Left lung (tissue), 10 donors: Measurements from ENCODE around the gene DAAM2. TPM values are rescaled to one million over a fixed set of nuclear protein-coding genes. Genes with fewer than 3 reads are reported as not detected.

ENCODE experiments used
- ATAC-seq: fragments of 200-7000 bp; cut with Tn5 transposase; one replicate; pipeline ENCODE4 v1.9.1; 2020; ENCODE audit warnings: moderate library complexity
- DNase-seq, 4 donors: peaks; one replicate each; pipeline ENCODE4 v3.0.0-alpha.2; 2013 to 2020
- H3K27ac ChIP-seq, 2 donors: fragments of 200-600 bp; sonication (generic) in 1 of 2; one replicate each; pipeline versions ENCODE4 v1.5.0 to v1.8.0; 2020 to 2021
- H3K27me3 ChIP-seq, 2 donors: fragments of 200-600 bp; sonication (generic) in 1 of 2; one replicate each; pipeline versions ENCODE4 v1.5.0 to v1.8.0; 2020 to 2021
- H3K36me3 ChIP-seq, 2 donors: fragments of 200-600 bp; sonication (generic) in 1 of 2; one replicate each; pipeline versions ENCODE4 v1.5.0 to v1.8.0; 2020 to 2021
- H3K4me1 ChIP-seq, 2 donors: fragments of 200-600 bp; one replicate each; pipeline ENCODE4 v1.8.0; 2021
- H3K4me3 ChIP-seq, 2 donors: fragments of 200-600 bp; sonication (generic) in 1 of 2; one replicate each; pipeline versions ENCODE4 v1.5.0 to v1.8.0; 2020 to 2021; ENCODE audit warnings: mild to moderate bottlenecking in 1 of 2
- H3K9me3 ChIP-seq, 2 donors: fragments of 200-600 bp; sonication (generic) in 1 of 2; one replicate each; pipeline versions ENCODE4 v1.5.0 to v1.8.0; 2020 to 2021
- intact Hi-C, 2 donors: fragments of 100-400 bp; cut with DNase I; formaldehyde crosslinking; loops; one replicate each; pipeline versions ENCODE4 v1.11.2 to v1.14.2; 2022
- polyA plus RNA-seq, 6 donors: library from polyadenylated mRNA; unstranded; fragments of 120-200 nt; gene quantifications; one replicate each; pipeline ENCODE4 v1.2.1, GENCODE V29; 2013; ENCODE audit not compliant: insufficient read length in 6 of 6
- total RNA-seq, 2 donors: library from RNA; stranded (reverse); fragmentation: NEBNext Ultra II Directional; extraction: Animal tissue kit (Norgen Biotek cat#: 25700); gene quantifications; one replicate each; pipeline ENCODE4 v1.2.1, GENCODE V29; 2021
- TF ChIP-seq, protein P1 (sequence below), 2 donors: fragments of 200-600 bp; sonication (generic) in 1 of 2; IDR thresholded peaks; one replicate each; pipeline versions ENCODE4 v1.5.0 to v1.8.0; 2021; ENCODE audit warnings: antibody characterized with exemption in 2 of 2
- donor health status: DM: no; HTN: yes; CAD: no.
- donor health status: DM: no; HTN: no; CAD: no.

DAAM2 gene
- total and polyA plus RNA-seq, 8 donors, result 28.8 to 67.6 (median 39.9) TPM

DNA sequence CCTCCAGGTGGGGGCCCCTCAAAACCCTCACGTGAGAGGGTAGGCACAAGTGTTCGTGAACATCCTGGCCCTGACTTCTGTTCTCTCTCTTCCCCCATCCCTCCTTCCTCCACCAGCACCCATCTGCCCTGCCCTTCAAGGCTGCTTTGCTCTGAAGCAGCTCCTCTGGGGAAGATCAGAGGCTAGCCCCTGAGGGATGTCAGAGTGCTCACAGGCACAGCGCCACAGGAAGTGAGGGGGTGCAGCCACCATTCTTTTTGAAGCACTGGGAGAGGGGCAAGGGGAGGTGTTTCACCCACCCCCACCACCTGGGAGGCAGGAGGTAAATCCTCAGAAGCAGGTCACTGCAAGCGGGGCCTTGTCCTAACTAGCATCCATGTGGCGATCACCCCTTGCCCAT is 130.6 kb downstream of the DAAM2 start:
- ATAC-seq (no peak), DNase-seq (no peak)
- Histone ChIP-seq H3K27ac (no peak overlapping the region), H3K9me3 (no peaks in the 10 kb centered on the region), H3K4me3 (no peak overlapping the region), H3K27me3 (no peaks in the 10 kb centered on the region), H3K36me3 (peaks cover 0 to 39% of the 10 kb centered on the region in 2 donors), H3K4me1 (no peaks in the 10 kb centered on the region)
- intact Hi-C loops, result no loop called here
- TF ChIP-seq, protein P1, sequence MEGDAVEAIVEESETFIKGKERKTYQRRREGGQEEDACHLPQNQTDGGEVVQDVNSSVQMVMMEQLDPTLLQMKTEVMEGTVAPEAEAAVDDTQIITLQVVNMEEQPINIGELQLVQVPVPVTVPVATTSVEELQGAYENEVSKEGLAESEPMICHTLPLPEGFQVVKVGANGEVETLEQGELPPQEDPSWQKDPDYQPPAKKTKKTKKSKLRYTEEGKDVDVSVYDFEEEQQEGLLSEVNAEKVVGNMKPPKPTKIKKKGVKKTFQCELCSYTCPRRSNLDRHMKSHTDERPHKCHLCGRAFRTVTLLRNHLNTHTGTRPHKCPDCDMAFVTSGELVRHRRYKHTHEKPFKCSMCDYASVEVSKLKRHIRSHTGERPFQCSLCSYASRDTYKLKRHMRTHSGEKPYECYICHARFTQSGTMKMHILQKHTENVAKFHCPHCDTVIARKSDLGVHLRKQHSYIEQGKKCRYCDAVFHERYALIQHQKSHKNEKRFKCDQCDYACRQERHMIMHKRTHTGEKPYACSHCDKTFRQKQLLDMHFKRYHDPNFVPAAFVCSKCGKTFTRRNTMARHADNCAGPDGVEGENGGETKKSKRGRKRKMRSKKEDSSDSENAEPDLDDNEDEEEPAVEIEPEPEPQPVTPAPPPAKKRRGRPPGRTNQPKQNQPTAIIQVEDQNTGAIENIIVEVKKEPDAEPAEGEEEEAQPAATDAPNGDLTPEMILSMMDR (IDR thresholded peaks at IDR 0.05), result no peak

GRCh38 chr6:39923394-39923793 is 131.2 kb downstream of the DAAM2 start:
- Histone ChIP-seq H3K36me3 (peaks cover 0 to 39% of the 10 kb centered on the region in 2 donors), H3K27ac (peak overlapping the region in 1 of 2 donors; percentile 33), H3K9me3 (no peaks in the 10 kb centered on the region)

DNA sequence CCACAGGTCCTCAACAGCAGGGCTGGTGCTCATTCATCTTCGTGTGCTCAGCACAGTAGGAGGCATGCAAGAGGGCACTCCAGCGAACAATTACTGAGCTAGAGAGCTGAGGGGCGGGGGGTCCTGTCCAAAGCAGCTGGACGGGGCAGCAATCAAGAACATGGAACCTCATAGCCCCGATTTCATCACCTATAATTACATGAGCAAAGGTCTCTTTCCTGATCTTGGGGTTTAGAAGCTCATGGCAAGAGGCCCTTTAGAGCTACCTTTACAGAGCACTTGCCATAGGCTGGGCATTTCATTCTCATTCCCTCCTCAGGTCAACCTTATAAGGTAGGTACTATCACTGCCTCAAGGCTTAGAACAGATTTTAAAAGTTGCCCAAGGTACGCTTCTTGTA is 131.7 kb downstream of the DAAM2 start:
- TF ChIP-seq, protein P1 (IDR thresholded peaks at IDR 0.05), result no peak
- Histone ChIP-seq H3K9me3 (no peaks in the 10 kb centered on the region), H3K36me3 (peaks cover 0 to 39% of the 10 kb centered on the region in 2 donors), H3K27me3 (no peaks in the 10 kb centered on the region), H3K4me3 (no peak overlapping the region), H3K27ac (peak overlapping the region in 1 of 2 donors; percentile 33), H3K4me1 (no peaks in the 10 kb centered on the region)
- ATAC-seq, result no peak
- no peak for DNase-seq
- intact Hi-C loops, result no loop called here

More at GRCh38 chr6:39923394-39923793, 131.2 kb downstream of the DAAM2 start:
- DNase-seq (peak in 2 of 4 donors; percentile 35 to 85), ATAC-seq (peak; percentile 67)
- TF ChIP-seq, protein P1 (IDR thresholded peaks at IDR 0.05), result no peak
- Histone ChIP-seq H3K27me3 (no peaks in the 10 kb centered on the region), H3K4me1 (no peaks in the 10 kb centered on the region), H3K4me3 (no peak overlapping the region)
- intact Hi-C loops, result no loop called here

DNA sequence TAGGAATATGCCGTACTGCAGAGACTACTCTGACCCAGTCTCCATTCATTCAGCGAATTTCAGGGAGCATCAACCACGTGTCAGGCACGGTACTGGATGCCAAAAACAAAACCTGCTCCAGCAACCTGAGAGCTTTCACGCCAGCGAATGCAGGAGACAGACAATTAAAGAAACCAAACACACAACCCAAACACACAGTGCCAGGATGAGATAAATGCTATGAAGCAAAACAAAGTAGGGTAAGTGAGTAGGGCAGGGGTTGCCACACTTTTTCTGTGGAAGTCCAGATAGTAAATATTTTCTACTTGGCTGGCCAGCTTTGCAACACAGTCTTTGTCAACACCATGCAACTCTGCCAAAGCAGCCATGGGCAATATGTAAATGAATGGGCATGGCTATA is 132.1 kb downstream of the DAAM2 start:
- intact Hi-C loops, result no loop called here
- no peaks in the 10 kb centered on the region for H3K9me3 ChIP-seq
- TF ChIP-seq, protein P1 (IDR thresholded peaks at IDR 0.05), result no peak
- H3K27ac ChIP-seq, result no peak overlapping the region
- DNase-seq (no peak), ATAC-seq (no peak)
- peaks cover 0 to 39% of the 10 kb centered on the region in 2 donors for H3K36me3 ChIP-seq
- no peaks in the 10 kb centered on the region for H3K4me1 ChIP-seq
- no peak overlapping the region for H3K4me3 ChIP-seq
- H3K27me3 ChIP-seq, result no peaks in the 10 kb centered on the region

GRCh38 chr6:39925191-39925930 is 133.2 kb downstream of the DAAM2 start:
- Histone ChIP-seq H3K27me3 (no peaks in the 10 kb centered on the region), H3K36me3 (peaks cover 0 to 39% of the 10 kb centered on the region in 2 donors), H3K27ac (no peak overlapping the region), H3K4me3 (no peak overlapping the region), H3K9me3 (no peaks in the 10 kb centered on the region), H3K4me1 (peaks cover 0 to 2% of the 10 kb centered on the region in 2 donors)
- TF ChIP-seq, protein P1 (IDR thresholded peaks at IDR 0.05), result no peak
- DNase-seq, result no peak
- intact Hi-C loops, result no loop called here
- ATAC-seq, result no peak
